Measurements from ENCODE around the gene PIAS3. TPM values are rescaled to one million over a fixed set of nuclear protein-coding genes. Genes with fewer than 3 reads are reported as not detected.

Gene PIAS3
- total and polyA plus RNA-seq, 10 of the 15 experiments (the other 5 are each of a cell fraction or from before 2014, with no cell fraction given) = 0.85 to 14.9 (median 10.6) TPM

DNA sequence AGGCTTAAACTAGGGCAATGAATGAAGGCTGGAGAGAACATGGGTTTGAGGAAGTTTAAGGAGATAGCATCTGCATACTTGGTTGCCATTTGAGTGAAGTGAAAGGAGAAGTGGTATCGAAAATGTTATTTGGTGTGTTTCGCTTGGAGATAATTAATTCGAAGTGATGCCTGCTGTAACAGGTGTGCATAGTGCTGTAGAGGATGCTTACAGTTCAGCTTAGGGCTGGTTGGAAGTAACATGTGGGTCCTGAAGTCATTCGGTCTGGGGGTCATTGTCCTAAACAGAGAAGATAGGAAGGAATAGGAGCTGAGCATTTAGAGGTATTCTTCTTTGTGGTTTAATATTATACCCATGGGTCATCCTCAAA lies 13.8 kb downstream of the PIAS3 start:
- peak overlapping the region; percentile 89; the same call in 1 of the 2 replicates for H3K4me3 ChIP-seq
- H3K4me1 ChIP-seq (ENCODE audit: control insufficient read depth, insufficient read depth, low read length) = peaks cover 15% of the 10 kb centered on the region
- ATAC-seq = peak; percentile 88
- no peaks in the 10 kb centered on the region for H3K27me3 ChIP-seq (replicated peaks in 1 of 2; ENCODE audit: control insufficient read depth in 2 of 2, insufficient read depth in 2 of 2, low read length in 1 of 2)
- intact Hi-C loops (cut with micrococcal nuclease; ENCODE audit: unreplicated experiment) = loop anchor here (2.0 kb wide), 1 partner anchor 66 kb away; the partner anchor contains the start of gene ITGA10
- H3K36me3 ChIP-seq (ENCODE audit: control insufficient read depth in 2 of 2, insufficient read depth in 2 of 2, low read length in 1 of 2) = peaks cover 4 to 16% of the 10 kb centered on the region in 2 experiments
- peak overlapping the region; percentile 71 for H3K9ac ChIP-seq (ENCODE audit: control insufficient read depth, insufficient read depth, low read length)
- H3K27ac ChIP-seq (ENCODE audit: control insufficient read depth, insufficient read depth) = peak overlapping the region; percentile 83
- no TSS peak for BruUV-seq (replicated peaks)
- FAIRE-seq = peak; percentile 93
- peak overlapping the region; percentile 89 for H3K4me2 ChIP-seq (ENCODE audit: control insufficient read depth, insufficient read depth)
- peak overlapping the region; percentile 71; the same call in 1 of the 2 replicates for H2AFZ ChIP-seq (ENCODE audit: control insufficient read depth, low read depth, low read length)
- no peaks in the 10 kb centered on the region for H4K20me1 ChIP-seq (ENCODE audit: control insufficient read depth, insufficient read depth)
- ChIA-PET RAD21 (ENCODE audit: unreplicated experiment) (interaction anchor here (0.8 to 4.5 kb wide), 19 partner anchors 13 to 171 kb away, joined by 3 to 69 read pairs (median 5); partner anchors contain the start of genes ANKRD34A, ITGA10, PEX11B and PIAS3), POLR2A (interaction anchor here (0.5 to 3.0 kb wide), 8 partner anchors 14 to 119 kb away, joined by 3 to 24 read pairs (median 4); partner anchors contain the start of genes ANKRD34A, PEX11B, PIAS3 and POLR3GL), SMC1A (ENCODE audit: uncharacterized antibody, unreplicated experiment) (interaction anchor here (0.8 to 5.5 kb wide), 12 partner anchors 14 to 170 kb away, joined by 3 to 54 read pairs (median 7); partner anchors contain the start of genes PIAS3, POLR3C and RNF115), CTCF (interaction anchor here (0.7 to 8.2 kb wide), 38 partner anchors 10 to 192 kb away, joined by 3 to 172 read pairs (median 5); partner anchors contain the start of genes ANKRD34A, ANKRD35, ITGA10 and LIX1L)
- in situ Hi-C loops (cut with MboI) = loop anchor here (5.0 kb wide), 1 partner anchor 162 kb away; no protein-coding TSS in a partner anchor
- no peaks in the 10 kb centered on the region for H3K9me3 ChIP-seq (replicated peaks; ENCODE audit: control insufficient read depth, insufficient read depth, low read length)
- H3K79me2 ChIP-seq (ENCODE audit: control insufficient read depth, insufficient read depth, low read length) = no peaks in the 10 kb centered on the region
- peak; percentile 79 for DNase-seq (ENCODE audit: low read depth, low spot score)
- 1% methylated on average over 4 of the region's 4 CpGs for WGBS (ENCODE audit: insufficient coverage, insufficient replicate concordance, low lambda C conversion rate, missing lambda C conversion rate)
- TF ChIP-seq TARDBP (IDR thresholded peaks at IDR 0.05; ENCODE audit: borderline replicate concordance) = no peak
- no peak for TF ChIP-seq KAT2A (conservative IDR thresholded peaks at IDR 0.05; ENCODE audit: control insufficient read depth, low read depth, low read length)
- no peak for TF ChIP-seq RELB (IDR thresholded peaks at IDR 0.05; ENCODE audit: low read depth)
- peak; percentile 44 for TF ChIP-seq IKZF1 (conservative IDR thresholded peaks at IDR 0.05)
- no peak for TF ChIP-seq CREB1 (IDR thresholded peaks at IDR 0.05; ENCODE audit: low read depth)
- TF ChIP-seq, protein P1, sequence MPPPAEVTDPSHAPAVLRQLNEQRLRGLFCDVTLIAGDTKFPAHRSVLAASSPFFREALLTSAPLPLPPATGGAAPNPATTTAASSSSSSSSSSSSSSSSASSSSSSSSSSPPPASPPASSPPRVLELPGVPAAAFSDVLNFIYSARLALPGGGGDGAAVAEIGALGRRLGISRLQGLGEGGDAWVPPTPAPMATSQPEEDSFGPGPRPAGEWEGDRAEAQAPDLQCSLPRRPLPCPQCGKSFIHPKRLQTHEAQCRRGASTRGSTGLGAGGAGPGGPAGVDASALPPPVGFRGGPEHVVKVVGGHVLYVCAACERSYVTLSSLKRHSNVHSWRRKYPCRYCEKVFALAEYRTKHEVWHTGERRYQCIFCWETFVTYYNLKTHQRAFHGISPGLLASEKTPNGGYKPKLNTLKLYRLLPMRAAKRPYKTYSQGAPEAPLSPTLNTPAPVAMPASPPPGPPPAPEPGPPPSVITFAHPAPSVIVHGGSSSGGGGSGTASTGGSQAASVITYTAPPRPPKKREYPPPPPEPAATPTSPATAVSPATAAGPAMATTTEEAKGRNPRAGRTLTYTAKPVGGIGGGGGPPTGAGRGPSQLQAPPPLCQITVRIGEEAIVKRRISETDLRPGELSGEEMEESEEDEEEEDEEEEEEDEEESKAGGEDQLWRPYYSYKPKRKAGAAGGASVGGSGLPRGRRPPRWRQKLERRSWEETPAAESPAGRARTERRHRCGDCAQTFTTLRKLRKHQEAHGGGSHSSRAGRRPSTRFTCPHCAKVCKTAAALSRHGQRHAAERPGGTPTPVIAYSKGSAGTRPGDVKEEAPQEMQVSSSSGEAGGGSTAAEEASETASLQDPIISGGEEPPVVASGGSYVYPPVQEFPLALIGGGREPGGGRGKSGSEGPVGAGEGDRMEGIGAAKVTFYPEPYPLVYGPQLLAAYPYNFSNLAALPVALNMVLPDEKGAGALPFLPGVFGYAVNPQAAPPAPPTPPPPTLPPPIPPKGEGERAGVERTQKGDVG (CRISPR knock-in tag; IDR thresholded peaks at IDR 0.05) = no peak
- no peak for TF ChIP-seq MYC (IDR thresholded peaks at IDR 0.05; ENCODE audit: insufficient read depth, insufficient read length, insufficient replicate concordance, low read length, severe bottlenecking)
- TF ChIP-seq PBX3 (IDR thresholded peaks at IDR 0.05; ENCODE audit: insufficient replicate concordance, low read depth, low read length) = no peak
- TF ChIP-seq ZNF622 (IDR thresholded peaks at IDR 0.05) = no peak
- no peak for TF ChIP-seq CBFB (IDR thresholded peaks at IDR 0.05; ENCODE audit: low read depth)
- TF ChIP-seq ZZZ3 (IDR thresholded peaks at IDR 0.05; ENCODE audit: control insufficient read depth, insufficient read length, low read depth) = no peak
- no peak for TF ChIP-seq ZNF384 (IDR thresholded peaks at IDR 0.05; ENCODE audit: borderline replicate concordance, low read depth, low read length)
- no peak; the same call in 1 of the 2 replicates for TF ChIP-seq RAD51 (IDR thresholded peaks at IDR 0.05)
- TF ChIP-seq EP300 (IDR thresholded peaks at IDR 0.05; ENCODE audit: borderline replicate concordance in 1 of 2, control insufficient read depth in 1 of 2, low read depth in 2 of 2, low read length in 2 of 2) = peak in 1 of 2 experiments; percentile 79; a peak in 1 of 4 replicates
- TF ChIP-seq, protein P2, sequence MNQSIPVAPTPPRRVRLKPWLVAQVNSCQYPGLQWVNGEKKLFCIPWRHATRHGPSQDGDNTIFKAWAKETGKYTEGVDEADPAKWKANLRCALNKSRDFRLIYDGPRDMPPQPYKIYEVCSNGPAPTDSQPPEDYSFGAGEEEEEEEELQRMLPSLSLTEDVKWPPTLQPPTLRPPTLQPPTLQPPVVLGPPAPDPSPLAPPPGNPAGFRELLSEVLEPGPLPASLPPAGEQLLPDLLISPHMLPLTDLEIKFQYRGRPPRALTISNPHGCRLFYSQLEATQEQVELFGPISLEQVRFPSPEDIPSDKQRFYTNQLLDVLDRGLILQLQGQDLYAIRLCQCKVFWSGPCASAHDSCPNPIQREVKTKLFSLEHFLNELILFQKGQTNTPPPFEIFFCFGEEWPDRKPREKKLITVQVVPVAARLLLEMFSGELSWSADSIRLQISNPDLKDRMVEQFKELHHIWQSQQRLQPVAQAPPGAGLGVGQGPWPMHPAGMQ (IDR thresholded peaks at IDR 0.05; ENCODE audit: borderline replicate concordance) = no peak
